HG03039 (cell line): ENCODE measurements around the gene PCGF6.
"Not testable (repeated sequence)": the region's sequence is repeated elsewhere in the genome, so short reads cannot be mapped to it uniquely, and the experiment has no call there.

Experiments used
- ATAC-seq: cut with Tn5 transposase; IDR thresholded peaks from one replicate; pipeline ENCODE4 v1.9.1; 2021; ENCODE audit warnings: mild to moderate bottlenecking, moderate library complexity; ENCODE audit not compliant: unreplicated experiment

Gene PCGF6

GRCh38 chr10:103350517-103351260 is at the start of gene PCGF6:
Gene PCGF6 (minus strand): TSS chr10:103351140. CDS start chr10:103351066, 74 bp downstream.
- peak; percentile 89 for ATAC-seq

- no peak for ATAC-seq
Observed at GRCh38 chr10:103397191-103397825, 46.4 kb upstream of the PCGF6 start.

- ATAC-seq, result no peak
Observed at GRCh38 chr10:103396789-103397087, 45.8 kb upstream of the PCGF6 start.

- ATAC-seq, result peak; percentile 97
Observed at GRCh38 chr10:103396067-103396788, 45.3 kb upstream of the PCGF6 start, which contains the start of the genes ATP5MK and PDCD11. Gene ATP5MK (minus strand): TSS chr10:103396475. CDS start chr10:103392457, 4,018 bp downstream. Gene PDCD11 (plus strand): TSS chr10:103396626. CDS start chr10:103398427, 1,801 bp downstream.

- no peak for ATAC-seq
Observed at GRCh38 chr10:103395754-103396066, 44.8 kb upstream of the PCGF6 start.

GRCh38 chr10:103394180-103394579 is 43.2 kb upstream of the PCGF6 start:
- ATAC-seq, result no peak

- ATAC-seq, result no peak
Observed at GRCh38 chr10:103382769-103383168, 31.8 kb upstream of the PCGF6 start.

- no peak for ATAC-seq
Observed at GRCh38 chr10:103374263-103374662, 23.3 kb upstream of the PCGF6 start.

- ATAC-seq, result no peak
Observed at GRCh38 chr10:103373544-103373943, 22.6 kb upstream of the PCGF6 start.

- ATAC-seq, result peak; percentile 51
Observed at GRCh38 chr10:103367782-103368518, 17.0 kb upstream of the PCGF6 start, which contains the start of gene TAF5. Gene TAF5 (plus strand): TSS chr10:103367976. CDS start chr10:103367990, 14 bp downstream.

- ATAC-seq, result no peak
Observed at GRCh38 chr10:103367379-103367781, 16.4 kb upstream of the PCGF6 start.

- not testable (repeated sequence) for ATAC-seq
Observed at GRCh38 chr10:103360791-103361190, 9.9 kb upstream of the PCGF6 start.

- not testable (repeated sequence) for ATAC-seq
Observed at GRCh38 chr10:103359493-103359892, 8.6 kb upstream of the PCGF6 start.

- no peak for ATAC-seq
Observed at GRCh38 chr10:103355906-103356599, 5.1 kb upstream of the PCGF6 start.

GRCh38 chr10:103354567-103354966 is 3.6 kb upstream of the PCGF6 start:
- not testable (repeated sequence) for ATAC-seq

- ATAC-seq, result no peak
Observed at GRCh38 chr10:103353281-103353680, 2.3 kb upstream of the PCGF6 start.

- no peak for ATAC-seq
Observed at GRCh38 chr10:103350175-103350516, 794 bp downstream of the PCGF6 start.

GRCh38 chr10:103336370-103336769 is 14.6 kb downstream of the PCGF6 start:
- ATAC-seq, result no peak

GRCh38 chr10:103334567-103334966 is 16.4 kb downstream of the PCGF6 start:
- no peak for ATAC-seq

GRCh38 chr10:103333934-103334520 is 16.9 kb downstream of the PCGF6 start:
- no peak for ATAC-seq
